OCI-LY1 (cell line): Measurements from ENCODE around the gene ISCU.

Experiments
- EZH2 ChIP-seq: fragments of 200-600 bp; sonication (generic), shearing (Covaris generic); IDR thresholded peaks from 2 replicates; pipeline ENCODE4 v1.8.0; 2017; ENCODE audit warnings: borderline replicate concordance, mixed run types, mild to moderate bottlenecking, antibody characterized with exemption, low read length, moderate library complexity, mixed read lengths
- TF ChIP-seq, protein P1 (sequence below): fragments of 200-600 bp; sonication (generic), shearing (Covaris generic); IDR thresholded peaks from 2 replicates; pipeline ENCODE4 v1.5.1; 2017; ENCODE audit warnings: mild to moderate bottlenecking, antibody characterized with exemption, low read length, moderate library complexity, mixed read lengths

DNA sequence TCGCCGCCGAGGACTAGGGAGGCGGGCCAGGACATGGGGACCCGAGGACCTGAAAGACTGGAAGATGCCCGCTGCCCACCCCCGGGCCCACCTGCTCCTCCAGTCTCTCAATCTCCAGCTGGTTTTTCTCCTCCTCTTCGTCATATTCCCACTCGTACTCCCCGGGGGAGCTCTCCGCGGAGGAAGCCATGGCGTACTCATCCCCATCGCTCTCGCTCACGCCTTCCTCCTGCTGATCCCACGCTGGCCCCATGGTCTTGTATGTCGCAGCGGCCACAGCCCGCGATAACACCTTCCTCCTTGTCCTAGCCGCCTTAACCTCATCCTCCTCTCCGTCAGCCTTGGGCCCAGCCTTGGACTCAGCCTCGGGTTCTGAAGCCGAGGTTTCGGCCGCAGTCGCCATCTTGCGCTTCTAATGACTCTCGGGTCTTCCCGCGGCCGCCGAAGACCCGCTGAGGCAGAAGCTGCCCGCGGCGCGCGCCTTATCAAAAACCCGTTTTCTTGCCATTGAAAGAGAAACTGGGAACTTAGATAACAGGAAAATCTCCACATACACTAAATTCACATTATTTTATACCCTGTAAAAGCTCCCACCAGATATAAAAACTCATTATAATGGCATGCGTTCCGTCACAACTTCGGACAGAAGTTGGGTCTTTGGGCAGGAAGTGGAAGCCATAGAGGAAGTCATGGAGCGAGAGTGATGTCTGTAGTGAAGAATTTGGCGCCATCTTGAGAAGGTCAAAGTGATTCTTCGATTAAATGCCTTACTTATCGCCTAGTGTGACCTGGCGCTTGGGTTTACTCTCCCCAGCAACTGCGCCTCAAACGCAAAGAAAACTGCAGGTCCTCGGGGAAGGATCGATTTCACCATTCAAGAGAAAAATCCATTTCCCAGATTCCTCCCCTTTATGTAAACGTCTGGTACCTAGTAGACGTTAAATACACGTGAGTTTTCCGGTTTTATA, 1.4 kb upstream of the ISCU start, which contains the start of gene SART3:
- TF ChIP-seq, protein P1, sequence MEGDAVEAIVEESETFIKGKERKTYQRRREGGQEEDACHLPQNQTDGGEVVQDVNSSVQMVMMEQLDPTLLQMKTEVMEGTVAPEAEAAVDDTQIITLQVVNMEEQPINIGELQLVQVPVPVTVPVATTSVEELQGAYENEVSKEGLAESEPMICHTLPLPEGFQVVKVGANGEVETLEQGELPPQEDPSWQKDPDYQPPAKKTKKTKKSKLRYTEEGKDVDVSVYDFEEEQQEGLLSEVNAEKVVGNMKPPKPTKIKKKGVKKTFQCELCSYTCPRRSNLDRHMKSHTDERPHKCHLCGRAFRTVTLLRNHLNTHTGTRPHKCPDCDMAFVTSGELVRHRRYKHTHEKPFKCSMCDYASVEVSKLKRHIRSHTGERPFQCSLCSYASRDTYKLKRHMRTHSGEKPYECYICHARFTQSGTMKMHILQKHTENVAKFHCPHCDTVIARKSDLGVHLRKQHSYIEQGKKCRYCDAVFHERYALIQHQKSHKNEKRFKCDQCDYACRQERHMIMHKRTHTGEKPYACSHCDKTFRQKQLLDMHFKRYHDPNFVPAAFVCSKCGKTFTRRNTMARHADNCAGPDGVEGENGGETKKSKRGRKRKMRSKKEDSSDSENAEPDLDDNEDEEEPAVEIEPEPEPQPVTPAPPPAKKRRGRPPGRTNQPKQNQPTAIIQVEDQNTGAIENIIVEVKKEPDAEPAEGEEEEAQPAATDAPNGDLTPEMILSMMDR = no peak
- no peak for TF ChIP-seq EZH2
